Activated CD8-positive, alpha-beta memory T cell treated with anti-CD3 and anti-CD28 coated beads, Interleukin-2, amount 50 U/mL, for 4 hours (primary cell): ENCODE results near the gene TMEM82.

Experiments used
- DNase-seq: peaks from one replicate; pipeline ENCODE4 v3.0.0-alpha.2; 2020

TMEM82 gene

DNA sequence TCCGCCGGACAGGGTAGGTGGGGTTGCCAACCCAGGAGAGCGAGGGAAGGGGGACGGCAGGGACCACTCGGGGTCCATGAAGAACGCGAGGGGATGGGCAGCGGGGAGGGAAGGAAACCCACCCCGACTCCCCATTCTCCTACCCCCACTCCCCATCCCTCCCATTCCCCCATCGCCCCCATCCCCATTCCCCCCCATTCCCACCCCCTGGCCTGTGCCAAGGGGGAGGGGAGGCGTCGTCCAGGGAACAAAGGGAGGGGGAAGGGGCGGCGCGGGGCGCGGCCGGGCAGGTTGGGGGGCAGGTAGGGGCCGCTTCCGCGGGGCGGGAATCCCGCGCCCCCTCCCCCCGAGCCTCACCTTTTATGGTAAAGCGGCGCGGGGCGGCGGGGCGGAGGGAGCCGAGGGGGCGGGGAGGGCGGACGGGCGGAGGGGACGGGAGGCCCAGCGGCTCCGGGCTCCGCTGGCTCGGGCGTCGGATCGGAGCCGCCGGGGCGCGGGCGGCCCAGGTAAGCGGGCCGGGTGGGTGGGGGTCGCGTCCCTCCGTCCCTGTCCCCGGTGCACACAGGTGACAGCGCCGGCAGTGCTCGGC lies 16.1 kb downstream of the TMEM82 start, which contains the start of gene FBLIM1:
TSS of gene FBLIM1 (plus strand) at position 453 of the 589 bp plus-strand sequence. CDS start 6,189 bp downstream, outside the sequence.
- DNase-seq: no peak

DNA sequence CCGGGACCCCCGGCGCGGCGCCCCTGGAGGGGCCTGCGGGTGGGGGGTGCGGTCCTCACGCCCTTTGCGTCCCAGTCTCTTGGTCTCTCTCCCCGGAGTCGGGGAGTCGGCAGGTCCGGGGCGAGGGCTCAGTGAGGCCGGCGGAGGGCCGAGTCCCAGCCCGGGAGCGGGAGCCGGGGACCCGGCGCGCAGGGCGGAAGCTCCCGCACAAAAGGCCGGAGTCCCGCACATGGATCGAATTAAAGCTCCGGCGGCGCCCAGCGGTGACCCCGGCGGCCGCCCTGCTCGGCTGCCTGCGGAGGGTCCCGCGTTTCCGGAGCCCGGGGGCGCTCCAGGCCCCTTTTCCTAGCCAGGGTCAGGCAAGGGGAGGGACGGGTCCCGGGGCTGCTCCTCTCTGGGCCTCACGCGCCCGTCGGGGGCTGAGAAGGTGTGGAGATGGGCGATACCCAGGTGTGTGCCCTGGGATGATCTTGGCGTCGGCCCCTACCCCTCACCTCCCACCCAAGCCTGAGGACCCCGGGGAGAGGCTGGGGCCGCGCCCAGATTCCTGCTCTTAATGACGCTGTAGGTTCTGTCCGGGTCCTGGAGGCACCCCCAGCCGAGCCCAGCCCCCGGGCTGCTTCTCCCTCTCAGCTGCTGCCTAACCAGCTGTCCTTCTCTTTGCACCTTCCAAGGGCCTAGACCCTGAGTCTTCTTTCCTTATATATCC lies 16.8 kb downstream of the TMEM82 start:
- DNase-seq: no peak

DNA sequence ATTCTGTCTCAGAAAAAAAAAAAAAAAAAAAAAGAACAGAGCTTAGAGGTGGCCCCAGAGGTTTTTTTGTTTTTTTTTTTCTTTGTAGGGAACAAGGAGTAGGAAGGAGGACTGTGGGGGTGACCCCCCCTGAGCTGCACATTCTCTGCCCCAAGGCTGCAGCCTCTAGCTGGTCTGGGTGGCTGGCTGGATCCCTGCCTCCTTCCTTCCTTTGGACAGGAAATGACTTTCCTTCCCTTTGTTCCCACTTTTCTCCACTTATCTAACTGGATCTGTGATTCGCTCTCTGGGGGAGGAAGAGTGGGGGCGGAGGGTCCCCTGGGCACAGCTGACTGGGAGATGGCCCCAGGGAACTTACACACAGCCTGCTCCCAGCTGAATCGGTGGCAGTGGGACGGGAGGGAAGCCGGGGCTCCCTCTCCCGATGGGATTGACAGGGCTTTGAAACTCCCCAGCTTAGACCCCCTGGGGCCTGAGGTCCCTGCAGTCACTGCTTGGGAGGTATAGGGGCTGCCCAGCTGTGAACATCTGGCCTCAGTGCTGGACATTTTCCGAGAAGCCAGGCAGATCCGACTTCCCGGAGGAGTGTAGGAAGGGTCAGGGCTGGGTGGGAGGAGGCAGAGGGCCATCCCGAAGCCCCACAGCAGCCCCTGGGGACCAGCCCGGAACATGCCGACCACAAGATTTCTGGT lies 18.4 kb downstream of the TMEM82 start:
- DNase-seq: no peak

DNA sequence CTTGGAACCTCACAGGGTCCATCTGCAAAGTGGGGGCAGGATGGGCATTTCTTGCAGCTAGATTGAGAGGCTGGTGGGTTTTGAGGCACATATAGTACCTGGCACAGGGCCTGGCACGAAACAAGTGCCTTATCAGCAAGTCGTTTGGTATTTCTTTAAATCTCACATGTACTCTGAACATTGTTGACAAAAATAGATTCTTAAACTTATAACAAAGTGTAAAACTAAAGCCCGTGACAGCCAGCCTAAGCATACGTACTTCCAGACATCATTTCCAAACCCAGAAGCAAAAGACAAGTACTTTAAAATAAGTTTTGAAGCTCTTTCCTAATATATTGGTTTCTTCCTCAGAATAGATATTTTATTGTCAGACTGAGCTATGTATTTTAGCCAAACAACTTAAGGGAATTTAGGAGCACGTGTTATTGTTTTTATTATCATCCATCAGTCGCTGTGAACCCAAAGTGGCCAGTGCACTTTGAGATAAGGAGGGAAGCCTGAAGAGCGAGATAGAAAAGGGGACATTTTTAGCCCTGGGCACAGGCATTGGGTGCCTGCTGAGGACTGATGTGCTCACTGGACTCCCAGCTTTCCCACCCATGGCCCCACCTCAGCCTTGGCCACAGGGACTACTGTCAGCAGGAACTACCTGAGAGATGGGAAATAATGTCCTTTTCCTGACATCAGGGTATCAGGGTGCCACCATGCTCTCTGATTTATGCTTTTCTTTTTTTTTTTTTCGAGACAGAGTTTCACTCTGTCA lies 19.2 kb downstream of the TMEM82 start:
- no peak for DNase-seq

DNA sequence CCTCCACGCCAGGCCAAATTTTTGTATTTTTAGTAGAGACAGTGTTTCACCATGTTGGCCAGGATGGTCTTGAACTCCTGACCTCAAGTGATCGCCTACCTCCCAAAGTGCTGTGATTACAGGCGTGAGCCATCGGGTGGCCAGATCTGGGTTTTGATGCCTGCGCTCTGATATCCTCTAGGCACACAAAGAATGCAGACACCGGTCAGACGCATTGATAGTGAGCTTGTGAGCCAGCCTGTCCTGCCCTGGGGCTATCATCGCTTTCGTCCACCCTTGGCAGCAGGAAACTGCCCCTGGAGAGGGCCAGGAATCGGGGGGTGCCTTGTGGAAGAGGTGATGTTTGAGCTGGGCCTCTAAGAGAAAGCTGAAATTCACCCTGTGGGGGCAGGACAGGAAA lies 20.2 kb downstream of the TMEM82 start:
- no peak for DNase-seq

DNA sequence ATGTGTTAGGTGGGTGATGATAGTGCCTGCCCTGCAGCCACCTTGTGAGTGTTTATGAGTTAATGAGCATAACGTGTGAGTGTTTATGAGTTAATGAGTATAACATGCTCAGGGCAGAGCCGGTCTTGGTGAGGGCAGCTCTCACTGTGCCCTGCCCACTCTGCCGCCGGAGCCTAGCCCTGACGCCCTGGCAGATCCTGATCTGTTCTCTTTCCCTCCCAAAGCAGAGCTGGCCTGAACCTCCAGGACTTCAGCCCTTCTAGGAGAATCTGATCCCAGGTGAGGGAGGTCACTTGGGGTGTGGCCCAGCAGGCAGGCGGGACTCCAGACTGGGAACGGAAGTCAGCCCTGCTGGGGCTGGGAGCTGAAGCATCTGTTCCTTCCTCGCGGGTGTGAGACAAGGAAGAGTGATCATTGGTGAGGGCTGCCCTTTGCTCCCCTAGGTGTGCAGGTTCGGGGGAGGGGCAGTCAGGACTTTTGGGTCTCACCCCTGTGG lies 22.0 kb downstream of the TMEM82 start:
- DNase-seq: no peak

DNA sequence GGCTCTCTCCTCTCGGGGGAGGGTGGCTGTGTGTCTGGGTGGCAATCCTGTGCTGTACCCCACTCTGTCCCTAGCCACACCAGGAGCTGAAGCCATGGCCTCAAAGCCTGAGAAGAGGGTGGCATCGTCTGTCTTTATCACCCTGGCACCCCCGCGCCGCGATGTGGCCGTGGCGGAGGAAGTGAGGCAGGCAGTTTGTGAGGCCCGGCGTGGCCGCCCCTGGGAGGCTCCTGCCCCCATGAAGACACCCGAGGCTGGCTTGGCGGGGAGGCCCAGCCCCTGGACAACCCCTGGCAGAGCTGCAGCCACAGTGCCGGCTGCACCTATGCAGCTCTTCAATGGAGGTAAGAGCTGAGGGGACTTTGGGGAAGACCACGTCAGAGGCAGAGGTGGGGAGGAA lies 22.6 kb downstream of the TMEM82 start:
- DNase-seq: no peak

DNA sequence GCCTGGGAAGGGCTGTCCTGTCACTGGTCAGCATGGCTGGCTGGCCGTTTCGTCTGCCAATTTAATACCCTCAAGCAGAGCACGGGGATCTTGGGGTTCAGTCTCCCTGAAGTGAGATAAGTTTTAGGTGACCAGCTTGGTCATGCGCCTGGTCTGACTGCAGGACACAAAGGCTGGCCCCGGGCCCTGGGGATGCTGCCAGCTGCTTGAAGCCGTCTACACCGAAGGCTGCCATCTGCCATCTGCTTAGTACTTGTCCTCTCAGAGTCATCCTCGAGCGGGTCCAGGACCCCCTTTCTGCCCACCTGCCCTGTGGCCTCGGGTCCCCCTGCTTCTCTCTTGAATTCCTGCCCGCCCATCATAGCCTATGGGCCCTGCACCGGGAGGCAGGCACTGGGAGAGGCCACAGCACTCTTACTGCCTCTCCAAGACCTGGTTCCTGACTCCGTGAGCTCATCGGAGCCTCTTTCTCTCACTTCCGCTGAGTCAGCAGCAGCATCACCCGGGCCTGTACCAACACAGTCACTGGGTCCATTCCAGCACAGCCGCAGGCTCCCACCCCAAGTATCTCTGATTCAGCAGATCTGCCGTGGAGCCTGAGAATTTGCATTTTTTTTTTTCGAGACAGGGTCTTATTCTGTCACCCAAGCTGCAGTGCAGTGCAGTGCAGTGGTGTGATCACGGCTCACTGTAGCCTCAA lies 23.3 kb downstream of the TMEM82 start:
- no peak for DNase-seq

DNA sequence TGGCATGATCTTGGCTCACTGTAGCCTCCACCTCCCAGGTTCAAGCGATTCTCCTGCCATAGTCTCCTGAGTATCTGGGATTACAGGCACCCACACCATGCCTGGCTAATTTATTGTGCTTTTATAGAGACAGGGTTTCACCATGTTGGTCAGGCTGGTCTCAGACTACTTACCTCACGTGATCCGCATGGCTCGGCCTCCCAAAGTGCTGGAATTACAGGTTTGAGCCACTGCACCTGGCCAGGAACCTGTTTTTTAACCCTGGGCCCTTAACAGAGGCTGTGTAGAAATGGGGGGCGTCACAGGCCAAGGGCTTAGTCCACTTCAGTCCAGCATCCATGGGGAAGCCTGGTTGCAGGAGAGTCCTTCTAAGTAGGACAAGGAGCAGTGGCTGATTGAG lies 25.6 kb downstream of the TMEM82 start:
- no peak for DNase-seq

DNA sequence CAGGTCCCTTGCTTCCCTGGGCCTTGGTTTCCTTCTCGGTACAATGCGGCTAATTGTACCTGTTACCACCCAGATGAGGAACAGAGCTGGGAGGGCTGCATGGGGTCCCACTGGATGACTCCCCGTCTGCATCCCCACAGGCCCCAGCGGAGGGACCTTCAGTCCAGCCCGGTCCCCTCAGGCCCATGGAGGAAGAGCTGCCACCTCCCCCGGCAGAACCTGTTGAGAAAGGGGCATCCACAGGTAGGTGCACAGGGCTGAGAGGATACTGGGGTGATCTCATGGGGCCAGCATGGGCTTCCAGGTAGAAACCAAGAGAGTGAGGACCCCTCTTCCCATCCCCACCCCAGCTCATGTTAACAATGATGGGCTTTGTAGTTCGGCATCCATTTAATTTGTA lies 26.1 kb downstream of the TMEM82 start:
- no peak for DNase-seq

DNA sequence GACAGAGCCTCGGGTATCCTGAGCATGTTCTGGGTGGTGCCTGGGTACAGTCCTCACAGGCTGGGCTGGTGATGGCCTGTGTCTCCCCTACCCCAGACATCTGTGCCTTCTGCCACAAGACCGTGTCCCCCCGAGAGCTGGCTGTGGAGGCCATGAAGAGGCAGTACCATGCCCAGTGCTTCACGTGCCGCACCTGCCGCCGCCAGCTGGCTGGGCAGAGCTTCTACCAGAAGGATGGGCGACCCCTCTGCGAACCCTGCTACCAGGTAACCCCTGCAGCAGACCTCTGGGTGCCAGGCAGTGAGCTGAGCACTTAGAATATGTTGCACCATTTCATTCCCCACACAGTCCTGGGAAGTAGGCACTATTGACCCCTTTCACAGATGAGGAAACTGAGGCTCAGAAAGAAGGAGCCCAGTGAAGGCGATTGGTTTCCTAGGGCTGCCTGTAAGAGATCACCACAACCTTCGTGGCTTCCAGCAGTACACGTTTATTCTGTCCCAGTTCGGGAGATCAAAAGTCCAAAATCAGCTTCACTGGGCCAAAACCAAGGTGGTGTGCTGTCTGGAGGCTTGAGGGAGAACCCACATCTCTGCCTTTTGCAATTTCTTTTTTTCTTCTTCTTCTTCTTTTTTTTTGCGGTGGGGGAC lies 28.1 kb downstream of the TMEM82 start:
- no peak for DNase-seq

DNA sequence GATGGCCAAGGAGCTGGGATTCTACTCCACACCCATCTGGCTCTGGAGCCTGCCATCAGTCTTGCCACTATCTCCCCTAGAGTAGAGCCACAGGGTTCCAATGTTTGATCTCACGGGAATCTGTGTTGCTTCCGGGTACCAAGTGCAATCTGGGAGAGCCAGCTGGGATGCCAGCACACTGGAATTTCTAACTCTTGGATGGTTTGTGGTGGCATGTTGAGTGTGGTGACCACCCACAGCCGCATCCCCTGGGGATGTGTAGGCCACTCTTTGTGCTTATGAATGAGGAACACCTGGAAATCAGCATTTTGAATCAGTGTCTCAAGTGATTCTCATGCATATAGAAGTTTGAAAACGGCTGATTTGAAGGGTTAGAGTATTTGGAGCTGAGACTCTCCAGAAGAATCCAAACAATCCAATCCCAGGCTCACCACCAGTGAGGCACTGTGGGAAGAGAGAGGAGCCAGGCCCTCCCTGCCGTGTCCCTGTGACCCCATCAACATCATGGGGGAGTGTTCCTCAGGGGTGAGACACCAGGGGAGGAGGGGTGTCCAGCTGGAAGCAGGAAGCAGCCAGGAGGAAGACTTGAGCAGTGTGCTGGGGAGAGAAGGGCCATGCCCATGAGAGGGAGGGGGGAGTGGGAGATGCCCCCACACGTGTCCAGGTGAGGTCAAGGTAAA lies 29.7 kb downstream of the TMEM82 start:
- DNase-seq: no peak

DNA sequence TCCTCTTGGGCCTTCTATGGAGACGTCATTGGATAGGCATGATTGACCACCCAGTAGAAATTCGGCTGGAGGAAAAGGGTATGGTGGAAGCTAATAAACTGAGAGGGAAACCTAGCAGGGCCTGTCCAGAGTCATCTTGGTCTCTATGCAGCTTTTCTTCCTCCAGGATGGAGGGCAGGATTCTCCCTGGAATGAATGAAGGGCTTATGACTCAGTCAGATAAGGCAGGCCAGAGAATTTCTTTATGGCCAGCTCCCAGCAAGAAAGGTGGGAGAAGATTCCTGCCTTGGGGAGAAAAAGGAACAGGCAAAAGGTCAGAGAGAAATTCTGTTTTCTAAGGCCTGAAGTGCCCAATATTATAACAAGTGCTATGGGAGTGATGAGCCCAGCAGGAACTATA lies 33.4 kb downstream of the TMEM82 start:
- no peak for DNase-seq

DNA sequence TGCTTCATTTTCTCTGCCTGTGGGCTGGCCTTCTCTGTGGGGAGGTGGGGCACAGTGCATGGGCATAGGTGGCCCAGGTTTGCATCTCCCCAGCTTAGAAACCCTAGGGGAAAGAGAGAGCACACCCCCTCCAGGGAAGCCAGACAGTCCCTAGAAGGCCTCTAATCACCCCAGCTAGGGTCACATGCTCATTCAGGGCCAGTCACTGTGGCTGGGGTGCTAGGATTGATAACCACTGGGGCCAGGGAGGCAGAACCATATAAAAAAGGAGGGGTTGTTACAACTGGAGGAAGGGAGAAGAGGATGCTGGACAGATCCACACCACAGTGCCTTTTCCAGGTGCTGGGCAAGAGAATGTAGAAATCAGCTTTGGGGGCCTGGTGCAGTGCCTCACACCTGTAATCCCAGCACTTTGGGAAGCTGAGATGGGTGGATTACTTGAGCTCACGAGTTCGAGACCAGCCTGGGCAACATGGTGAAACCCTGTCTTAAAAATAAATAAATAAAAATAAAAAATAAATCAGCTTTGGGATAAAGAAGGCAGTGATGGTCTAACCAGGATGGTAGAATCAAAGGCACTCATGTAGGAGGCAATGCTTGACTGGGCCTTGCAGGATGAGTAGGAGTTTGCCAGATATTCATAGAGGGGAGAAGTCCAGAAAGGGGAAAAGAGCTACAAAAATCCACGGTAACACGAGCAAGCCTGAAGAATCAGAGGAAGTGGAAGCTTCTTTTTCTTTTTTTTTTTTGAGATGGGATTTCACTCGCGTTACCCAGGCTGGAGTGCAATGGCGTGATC lies 35.8 kb downstream of the TMEM82 start:
- DNase-seq: no peak

DNA sequence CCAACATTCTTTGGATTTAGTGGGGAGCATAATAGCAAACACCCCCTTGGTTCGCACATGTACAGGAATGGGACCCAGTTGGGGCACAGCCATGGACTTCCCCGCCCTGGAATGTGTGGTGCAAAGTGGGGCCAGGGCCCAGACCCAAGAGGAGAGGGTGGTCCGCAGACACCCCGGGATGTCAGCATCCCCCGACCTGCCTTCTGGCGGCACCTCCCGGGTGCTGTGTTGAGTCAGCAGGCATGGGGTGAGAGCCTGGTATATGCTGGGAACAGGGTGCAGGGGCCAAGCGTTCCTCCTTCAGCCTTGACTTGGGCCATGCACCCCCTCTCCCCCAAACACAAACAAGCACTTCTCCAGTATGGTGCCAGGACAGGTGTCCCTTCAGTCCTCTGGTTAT lies 43.4 kb downstream of the TMEM82 start:
- no peak for DNase-seq

DNA sequence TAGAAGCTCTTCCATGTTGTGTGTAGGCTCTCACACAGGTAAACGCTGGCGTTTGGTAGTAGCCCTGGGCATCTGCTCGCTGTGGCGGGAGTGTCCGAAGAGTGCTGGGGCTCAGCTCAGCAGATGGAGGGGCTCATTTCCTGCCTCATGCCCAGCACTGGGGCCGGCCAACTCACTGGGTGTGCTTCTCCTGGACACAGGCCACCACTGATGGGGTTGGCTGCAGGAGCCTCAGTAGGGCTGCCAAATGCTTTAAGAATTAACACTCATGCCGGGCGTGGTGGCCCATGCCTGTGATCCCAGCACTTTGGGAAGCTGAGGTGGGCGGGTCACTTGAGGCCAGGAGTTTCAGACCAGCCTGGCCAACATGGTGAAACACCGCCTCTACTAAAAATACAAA lies 44.3 kb downstream of the TMEM82 start:
- DNase-seq: no peak

DNA sequence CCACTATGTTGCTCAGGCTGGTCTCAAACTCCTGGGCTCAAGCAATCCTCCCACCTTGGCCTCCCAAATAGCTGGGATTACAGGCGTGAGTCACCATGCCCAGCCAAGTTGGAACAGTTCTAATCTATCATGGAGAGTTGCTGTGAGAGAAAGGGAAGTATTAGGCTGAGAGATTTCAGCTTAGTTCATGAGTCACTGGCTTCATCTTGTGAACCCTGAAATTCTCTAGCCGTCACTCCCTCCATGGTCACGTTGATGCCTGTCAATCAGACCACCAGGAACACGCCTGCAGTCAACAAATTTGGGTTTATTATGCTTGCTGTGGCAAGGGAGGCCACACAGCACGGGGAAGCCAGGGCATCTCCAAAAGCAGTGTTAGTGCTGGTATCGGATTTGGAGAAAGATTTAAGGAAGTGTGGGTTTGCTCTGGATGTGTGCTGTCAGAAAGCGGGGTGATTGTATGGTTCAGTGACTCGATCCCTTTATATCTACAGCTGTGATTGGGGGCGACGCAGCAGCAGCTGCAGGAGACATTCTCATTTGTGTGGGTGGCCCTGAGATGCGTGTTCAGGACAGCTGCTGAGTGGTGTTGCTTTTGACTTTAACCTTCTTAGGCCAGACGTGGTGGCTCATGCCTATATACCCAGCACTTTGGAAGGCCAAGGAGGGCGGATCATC lies 46.5 kb downstream of the TMEM82 start:
- DNase-seq: no peak

DNA sequence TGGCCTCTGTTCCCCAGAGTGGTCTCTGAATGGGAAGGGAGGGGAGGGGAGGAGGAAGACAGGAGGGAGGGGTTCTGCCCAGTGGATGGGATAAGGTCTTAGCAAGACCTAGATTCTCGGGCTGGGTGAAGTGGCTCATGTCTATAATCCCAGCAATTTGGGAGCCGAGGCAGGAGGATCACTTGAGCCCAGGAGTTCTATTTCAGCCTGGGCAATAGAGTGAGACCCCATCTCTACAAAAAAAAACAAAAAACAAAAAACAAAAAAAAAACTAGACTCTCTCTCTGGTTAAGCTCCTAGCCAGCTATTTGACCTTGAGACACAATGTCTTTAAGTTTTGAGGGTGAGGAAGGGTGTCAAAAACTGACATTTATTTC lies 53.8 kb downstream of the TMEM82 start:
- DNase-seq: no peak
